ENCODE results near the gene S100A12.

Gene S100A12

GRCh38 chr1:153346077-153346723 is 29.2 kb downstream of the S100A12 start:
- DNase-seq (ENCODE audit: insufficient read length, low spot score), result no peak
- TF ChIP-seq POLR2A (IDR thresholded peaks at IDR 0.05; ENCODE audit: low read depth, low read length), result no peak
- FAIRE-seq, result no peak

GRCh38 chr1:153345187-153346076 is 30.0 kb downstream of the S100A12 start:
- TF ChIP-seq POLR2A (IDR thresholded peaks at IDR 0.05; ENCODE audit: low read depth, low read length), result no peak; the same call in 1 of the 2 replicates
- DNase-seq (ENCODE audit: insufficient read length, low spot score) (no peak), FAIRE-seq (no peak)

- no peak for TF ChIP-seq POLR2A (IDR thresholded peaks at IDR 0.05; ENCODE audit: low read depth, low read length)
- no peak for DNase-seq (ENCODE audit: insufficient read length, low spot score)
- FAIRE-seq, result no peak
Observed at GRCh38 chr1:153344718-153345025, 30.7 kb downstream of the S100A12 start.

GRCh38 chr1:153343811-153344717 is 31.4 kb downstream of the S100A12 start:
- DNase-seq (ENCODE audit: insufficient read length, low spot score) (no peak), FAIRE-seq (no peak)
- no peak for TF ChIP-seq POLR2A (IDR thresholded peaks at IDR 0.05; ENCODE audit: low read depth, low read length)

GRCh38 chr1:153343040-153343681 is 32.3 kb downstream of the S100A12 start:
- TF ChIP-seq POLR2A (IDR thresholded peaks at IDR 0.05; ENCODE audit: low read depth, low read length), result no peak
- DNase-seq (ENCODE audit: insufficient read length, low spot score) (no peak), FAIRE-seq (no peak)

GRCh38 chr1:153342178-153342577 is 33.2 kb downstream of the S100A12 start:
- TF ChIP-seq POLR2A (IDR thresholded peaks at IDR 0.05; ENCODE audit: low read depth, low read length), result no peak
- FAIRE-seq (no peak), DNase-seq (ENCODE audit: insufficient read length, low spot score) (no peak)

GRCh38 chr1:153341431-153341934 is 33.9 kb downstream of the S100A12 start:
- no peak for TF ChIP-seq POLR2A (IDR thresholded peaks at IDR 0.05; ENCODE audit: low read depth, low read length)
- no peak for DNase-seq (ENCODE audit: insufficient read length, low spot score)
- no peak for FAIRE-seq

GRCh38 chr1:153340356-153340755 is 35.1 kb downstream of the S100A12 start:
- no peak for TF ChIP-seq POLR2A (IDR thresholded peaks at IDR 0.05; ENCODE audit: low read depth, low read length)
- no peak for DNase-seq (ENCODE audit: insufficient read length, low spot score)
- no peak for FAIRE-seq

GRCh38 chr1:153339802-153340201 is 35.6 kb downstream of the S100A12 start:
- FAIRE-seq (no peak), DNase-seq (ENCODE audit: insufficient read length, low spot score) (no peak)

GRCh38 chr1:153337980-153338853 is 37.2 kb downstream of the S100A12 start:
- TF ChIP-seq POLR2A (IDR thresholded peaks at IDR 0.05; ENCODE audit: low read depth, low read length), result no peak
- DNase-seq (ENCODE audit: insufficient read length, low spot score) (no peak), FAIRE-seq (no peak)

More at GRCh38 chr1:153339802-153340201, 35.6 kb downstream of the S100A12 start:
- TF ChIP-seq POLR2A (IDR thresholded peaks at IDR 0.05; ENCODE audit: low read depth, low read length), result no peak

GRCh38 chr1:153336650-153337049 is 38.8 kb downstream of the S100A12 start:
- no peak for FAIRE-seq
- DNase-seq (ENCODE audit: insufficient read length, low spot score), result no peak
- TF ChIP-seq POLR2A (IDR thresholded peaks at IDR 0.05; ENCODE audit: low read depth, low read length), result no peak

GRCh38 chr1:153333902-153334301 is 41.5 kb downstream of the S100A12 start:
- no peak for DNase-seq (ENCODE audit: insufficient read length, low spot score)
- TF ChIP-seq POLR2A (IDR thresholded peaks at IDR 0.05; ENCODE audit: low read depth, low read length), result no peak
- FAIRE-seq, result no peak
